GM19240 (cell line): ENCODE data around the gene NFE2L1.
"Not testable (repeated sequence)": the region's sequence is repeated elsewhere in the genome, so short reads cannot be mapped to it uniquely, and the experiment has no call there.

ENCODE experiments used
- DNase-seq: peaks from one replicate; pipeline ENCODE4 v3.0.0; 2011; ENCODE audit warnings: low spot score; ENCODE audit not compliant: insufficient read length

The NFE2L1 gene

GRCh38 chr17:48023400-48024148, 24.6 kb upstream of the NFE2L1 start:
- DNase-seq, result no peak

- DNase-seq, result no peak
Observed at GRCh38 chr17:48024149-48025039, 23.8 kb upstream of the NFE2L1 start.

GRCh38 chr17:48025040-48025903, 22.9 kb upstream of the NFE2L1 start:
- DNase-seq, result peak; percentile 76

- no peak for DNase-seq
Observed at GRCh38 chr17:48025904-48026501, 22.2 kb upstream of the NFE2L1 start.

- DNase-seq, result peak; percentile 73
Observed at GRCh38 chr17:48026502-48027321, 21.4 kb upstream of the NFE2L1 start.

GRCh38 chr17:48027322-48027981, 20.7 kb upstream of the NFE2L1 start:
- DNase-seq, result no peak

GRCh38 chr17:48028736-48029135, 19.4 kb upstream of the NFE2L1 start:
- DNase-seq, result no peak

GRCh38 chr17:48030531-48030930, 17.6 kb upstream of the NFE2L1 start:
- DNase-seq, result no peak

- DNase-seq, result no peak
Observed at GRCh38 chr17:48031966-48032365, 16.2 kb upstream of the NFE2L1 start.

GRCh38 chr17:48034734-48035133, 13.4 kb upstream of the NFE2L1 start:
- DNase-seq, result not testable (repeated sequence)

- DNase-seq, result no peak
Observed at GRCh38 chr17:48036693-48037035, 11.5 kb upstream of the NFE2L1 start.

GRCh38 chr17:48037036-48037837, 10.9 kb upstream of the NFE2L1 start, which contains the start of gene COPZ2:
Gene COPZ2, minus strand, starts transcription at chr17:48037797. Its CDS starts 20 bp downstream, at chr17:48037777.
- DNase-seq, result no peak

- DNase-seq, result no peak
Observed at GRCh38 chr17:48037838-48038323, 10.3 kb upstream of the NFE2L1 start.

GRCh38 chr17:48038687-48039086, 9.5 kb upstream of the NFE2L1 start:
- no peak for DNase-seq

GRCh38 chr17:48043176-48043575, 5.0 kb upstream of the NFE2L1 start:
- DNase-seq, result no peak

- no peak for DNase-seq
Observed at GRCh38 chr17:48044851-48045250, 3.3 kb upstream of the NFE2L1 start.

GRCh38 chr17:48045316-48046001, 2.7 kb upstream of the NFE2L1 start:
- no peak for DNase-seq

GRCh38 chr17:48046296-48046695, 1.9 kb upstream of the NFE2L1 start:
- DNase-seq, result no peak
